HepG2 (cell line): ENCODE results near the gene EPHA1. TPM values are rescaled to one million over a fixed set of nuclear protein-coding genes. Genes with fewer than 3 reads are reported as not detected.

ENCODE experiments used
- BCL6 ChIP-seq: IDR thresholded peaks from 2 replicates; pipeline ENCODE4 v1.6.1; 2016; ENCODE audit warnings: missing genetic modification reagents, missing compliant biosample characterization
- GATA4 ChIP-seq: sonication (generic); IDR thresholded peaks from 2 replicates; pipeline ENCODE4 v1.6.1; 2016; ENCODE audit warnings: antibody characterized with exemption, low read depth, borderline replicate concordance
- GATAD2A ChIP-seq: IDR thresholded peaks from 2 replicates; pipeline ENCODE4 v1.6.1; 2016
- HOXD1 ChIP-seq: sonication (generic); formaldehyde crosslinking; IDR thresholded peaks from 2 replicates; pipeline ENCODE4 v1.5.0; 2020; ENCODE audit warnings: missing genetic modification reagents
- KDM5B ChIP-seq: sonication (generic); formaldehyde crosslinking; IDR thresholded peaks from 2 replicates; pipeline ENCODE4 v1.4.0; 2020; ENCODE audit warnings: missing genetic modification reagents, mild to moderate bottlenecking, borderline replicate concordance
- KLF12 ChIP-seq: sonication (generic); formaldehyde crosslinking; IDR thresholded peaks from 2 replicates; pipeline ENCODE4 v1.4.0; 2020; ENCODE audit warnings: missing genetic modification reagents, borderline replicate concordance
- STAT5B ChIP-seq: sonication (generic); formaldehyde crosslinking; IDR thresholded peaks from 2 replicates; pipeline ENCODE4 v1.4.0; 2020; ENCODE audit warnings: missing genetic modification reagents
- TAF15 ChIP-seq: fragments of 200-400 bp; formaldehyde crosslinking; IDR thresholded peaks from one replicate; pipeline ENCODE4 v1.6.1; 2018; ENCODE audit warnings: mild to moderate bottlenecking, low read depth, low read length; ENCODE audit not compliant: poor library complexity, severe bottlenecking
- ZNF430 ChIP-seq: sonication (generic); formaldehyde crosslinking; IDR thresholded peaks from 2 replicates; pipeline ENCODE4 v1.9.0; 2021; ENCODE audit warnings: mild to moderate bottlenecking, missing genetic modification reagents
- ZNF460 ChIP-seq: sonication (generic); formaldehyde crosslinking; IDR thresholded peaks from 2 replicates; pipeline ENCODE4 v1.5.1; 2020; ENCODE audit warnings: missing genetic modification reagents, mild to moderate bottlenecking, borderline replicate concordance
- ZNF552 ChIP-seq: sonication (generic); formaldehyde crosslinking; IDR thresholded peaks from 2 replicates; pipeline ENCODE4 v1.9.0; 2022; ENCODE audit warnings: missing genetic modification reagents, mild to moderate bottlenecking, borderline replicate concordance
- ZNF782 ChIP-seq: sonication (generic); formaldehyde crosslinking; IDR thresholded peaks from 2 replicates; pipeline ENCODE4 v1.4.0; 2020; ENCODE audit warnings: missing genetic modification reagents, mild to moderate bottlenecking, borderline replicate concordance
- ZNF891 ChIP-seq: sonication (generic); formaldehyde crosslinking; IDR thresholded peaks from 2 replicates; pipeline ENCODE4 v1.5.0; 2020; ENCODE audit warnings: mild to moderate bottlenecking, missing genetic modification reagents
- polyA plus RNA-seq, 8 experiments: library from polyadenylated mRNA; depleted of rRNA in 3 of 8; stranded (reverse) in 7 of 8; unstranded in 1 of 8; fragments of >200 nt; fragmentation: Illumina TruSeq in 4 of 8; extraction: Trizol in 4 of 8; gene quantifications; 2 replicates each; pipeline versions ENCODE4 v1.2.1 to v1.2.3, GENCODE V29; 2011 to 2016; ENCODE audit warnings: low read depth in 4 of 8, missing spikeins in 1 of 8, mixed read lengths in 1 of 8; ENCODE audit not compliant: insufficient read depth in 1 of 8
- total RNA-seq, 5 experiments: library from RNA; depleted of rRNA; stranded (reverse); fragments of >200 nt; fragmentation: Illumina TruSeq; extraction: Trizol; gene quantifications; 2 replicates each; pipeline ENCODE4 v1.2.3, GENCODE V29; 2016; ENCODE audit warnings: low read depth in 1 of 5
- TF ChIP-seq, protein P1 (sequence below): sonication (generic); formaldehyde crosslinking; IDR thresholded peaks from 2 replicates; pipeline ENCODE4 v1.5.1; 2020; ENCODE audit warnings: mild to moderate bottlenecking, missing genetic modification reagents
- TF ChIP-seq, protein P2 (sequence below): sonication (generic); formaldehyde crosslinking; IDR thresholded peaks from 2 replicates; pipeline ENCODE4 v1.9.0; 2021; ENCODE audit warnings: missing genetic modification reagents, borderline replicate concordance
- TF ChIP-seq, protein P3 (sequence below), 2 experiments: sonication (generic) in 1 of 2; formaldehyde crosslinking in 1 of 2; IDR thresholded peaks; 2 replicates each; pipeline versions ENCODE4 v1.5.1 to v1.6.1; 2011 to 2020; ENCODE audit warnings: borderline replicate concordance in 1 of 2, low read depth in 1 of 2, low read length in 1 of 2, mild to moderate bottlenecking in 1 of 2, missing genetic modification reagents in 1 of 2, moderate library complexity in 1 of 2
- TF ChIP-seq, protein P4 (sequence below): sonication (generic); formaldehyde crosslinking; IDR thresholded peaks from 2 replicates; pipeline ENCODE4 v1.8.1; 2023; ENCODE audit warnings: mild to moderate bottlenecking, missing genetic modification reagents, borderline replicate concordance
- TF ChIP-seq, protein P5 (sequence below): sonication (generic); formaldehyde crosslinking; IDR thresholded peaks from 2 replicates; pipeline ENCODE4 v1.4.0; 2020; ENCODE audit warnings: missing genetic modification reagents, borderline replicate concordance

The EPHA1 gene
- total and polyA plus RNA-seq, 2 of the 13 experiments (the other 11 are each of a cell fraction or from before 2014, with no cell fraction given), result 4.6 to 17.1 TPM

DNA sequence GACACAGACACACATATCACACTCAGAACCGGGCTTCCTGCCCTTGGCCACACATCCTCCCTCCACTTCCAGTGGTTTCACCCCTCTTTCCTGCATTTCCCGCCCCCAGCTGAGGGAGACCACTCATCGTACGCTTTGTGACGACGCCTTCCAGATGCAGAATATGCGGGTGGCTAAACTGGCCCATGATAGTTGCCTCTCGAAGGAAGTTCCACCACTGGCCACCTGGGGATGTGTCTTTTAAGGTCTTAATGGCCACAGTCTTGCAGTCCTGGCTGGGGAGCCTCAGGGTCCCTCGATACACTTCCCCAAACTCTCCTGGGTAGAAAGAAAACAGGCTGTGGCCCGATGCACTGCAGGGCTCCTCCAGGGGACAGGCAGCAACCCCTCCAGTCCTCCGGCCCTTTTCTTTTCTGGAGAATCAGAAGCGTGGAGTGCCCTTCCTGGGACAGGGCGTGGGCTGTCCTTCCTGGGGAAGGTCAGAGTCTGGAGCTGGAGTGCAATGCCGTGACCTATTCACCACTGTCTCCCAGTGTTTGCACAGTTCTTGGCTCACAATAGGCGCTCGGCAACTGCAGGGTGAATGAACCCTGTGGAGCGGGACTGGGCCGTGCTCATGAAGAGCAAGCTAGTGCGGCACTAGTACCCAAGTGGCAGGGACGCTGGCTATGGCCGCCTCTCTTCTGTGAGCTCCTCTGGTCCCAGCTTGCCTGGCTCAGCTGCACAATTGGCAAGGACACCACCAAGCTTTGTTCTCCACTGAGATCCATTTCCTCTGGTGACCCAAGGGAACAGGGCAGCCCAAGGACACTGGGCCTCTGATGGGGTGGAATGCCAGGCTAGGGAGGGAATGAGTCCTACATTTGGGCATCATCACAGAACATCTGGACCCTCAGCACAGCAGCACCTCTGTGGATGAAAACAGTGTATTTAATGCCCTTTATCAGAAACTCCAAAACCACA, 13.2 kb downstream of the EPHA1 start (continued):
- TF ChIP-seq, protein P1, sequence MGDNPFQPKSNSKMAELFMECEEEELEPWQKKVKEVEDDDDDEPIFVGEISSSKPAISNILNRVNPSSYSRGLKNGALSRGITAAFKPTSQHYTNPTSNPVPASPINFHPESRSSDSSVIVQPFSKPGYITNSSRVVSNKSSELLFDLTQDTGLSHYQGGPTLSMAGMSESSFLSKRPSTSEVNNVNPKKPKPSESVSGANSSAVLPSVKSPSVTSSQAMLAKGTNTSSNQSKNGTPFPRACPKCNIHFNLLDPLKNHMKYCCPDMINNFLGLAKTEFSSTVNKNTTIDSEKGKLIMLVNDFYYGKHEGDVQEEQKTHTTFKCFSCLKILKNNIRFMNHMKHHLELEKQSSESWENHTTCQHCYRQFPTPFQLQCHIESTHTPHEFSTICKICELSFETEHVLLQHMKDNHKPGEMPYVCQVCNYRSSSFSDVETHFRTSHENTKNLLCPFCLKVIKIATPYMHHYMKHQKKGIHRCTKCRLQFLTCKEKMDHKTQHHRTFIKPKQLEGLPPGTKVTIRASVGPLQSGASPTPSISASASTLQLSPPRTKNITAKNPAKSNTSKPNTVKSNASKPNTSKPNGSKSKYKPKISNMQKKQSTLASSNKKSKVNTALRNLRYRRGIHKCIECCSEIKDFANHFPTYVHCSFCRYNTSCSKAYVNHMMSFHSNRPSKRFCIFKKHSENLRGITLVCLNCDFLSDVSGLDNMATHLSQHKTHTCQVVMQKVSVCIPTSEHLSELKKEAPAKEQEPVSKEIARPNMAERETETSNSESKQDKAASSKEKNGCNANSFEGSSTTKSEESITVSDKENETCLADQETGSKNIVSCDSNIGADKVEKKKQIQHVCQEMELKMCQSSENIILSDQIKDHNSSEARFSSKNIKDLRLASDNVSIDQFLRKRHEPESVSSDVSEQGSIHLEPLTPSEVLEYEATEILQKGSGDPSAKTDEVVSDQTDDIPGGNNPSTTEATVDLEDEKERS (CRISPR knock-in tag), result peak; percentile 66; the same call in 1 of the 2 replicates
- no peak for TF ChIP-seq ZNF552 (CRISPR knock-in tag)
- TF ChIP-seq BCL6 (CRISPR knock-in tag), result peak; percentile 93
- TF ChIP-seq HOXD1 (CRISPR knock-in tag), result 0 out of 2 replicates have a peak, but pooled peaks have one; percentile 50
- TF ChIP-seq, protein P2, sequence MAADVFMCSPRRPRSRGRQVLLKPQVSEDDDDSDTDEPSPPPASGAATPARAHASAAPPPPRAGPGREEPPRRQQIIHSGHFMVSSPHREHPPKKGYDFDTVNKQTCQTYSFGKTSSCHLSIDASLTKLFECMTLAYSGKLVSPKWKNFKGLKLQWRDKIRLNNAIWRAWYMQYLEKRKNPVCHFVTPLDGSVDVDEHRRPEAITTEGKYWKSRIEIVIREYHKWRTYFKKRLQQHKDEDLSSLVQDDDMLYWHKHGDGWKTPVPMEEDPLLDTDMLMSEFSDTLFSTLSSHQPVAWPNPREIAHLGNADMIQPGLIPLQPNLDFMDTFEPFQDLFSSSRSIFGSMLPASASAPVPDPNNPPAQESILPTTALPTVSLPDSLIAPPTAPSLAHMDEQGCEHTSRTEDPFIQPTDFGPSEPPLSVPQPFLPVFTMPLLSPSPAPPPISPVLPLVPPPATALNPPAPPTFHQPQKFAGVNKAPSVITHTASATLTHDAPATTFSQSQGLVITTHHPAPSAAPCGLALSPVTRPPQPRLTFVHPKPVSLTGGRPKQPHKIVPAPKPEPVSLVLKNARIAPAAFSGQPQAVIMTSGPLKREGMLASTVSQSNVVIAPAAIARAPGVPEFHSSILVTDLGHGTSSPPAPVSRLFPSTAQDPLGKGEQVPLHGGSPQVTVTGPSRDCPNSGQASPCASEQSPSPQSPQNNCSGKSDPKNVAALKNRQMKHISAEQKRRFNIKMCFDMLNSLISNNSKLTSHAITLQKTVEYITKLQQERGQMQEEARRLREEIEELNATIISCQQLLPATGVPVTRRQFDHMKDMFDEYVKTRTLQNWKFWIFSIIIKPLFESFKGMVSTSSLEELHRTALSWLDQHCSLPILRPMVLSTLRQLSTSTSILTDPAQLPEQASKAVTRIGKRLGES (CRISPR knock-in tag), result no peak
- TF ChIP-seq, protein P3, sequence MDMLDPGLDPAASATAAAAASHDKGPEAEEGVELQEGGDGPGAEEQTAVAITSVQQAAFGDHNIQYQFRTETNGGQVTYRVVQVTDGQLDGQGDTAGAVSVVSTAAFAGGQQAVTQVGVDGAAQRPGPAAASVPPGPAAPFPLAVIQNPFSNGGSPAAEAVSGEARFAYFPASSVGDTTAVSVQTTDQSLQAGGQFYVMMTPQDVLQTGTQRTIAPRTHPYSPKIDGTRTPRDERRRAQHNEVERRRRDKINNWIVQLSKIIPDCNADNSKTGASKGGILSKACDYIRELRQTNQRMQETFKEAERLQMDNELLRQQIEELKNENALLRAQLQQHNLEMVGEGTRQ (IDR thresholded peaks at IDR 0.05; ENCODE audit: low read depth, low read length), result no peak
- TF ChIP-seq, protein P3 (CRISPR knock-in tag; IDR thresholded peaks at IDR 0.05; ENCODE audit: borderline replicate concordance), result no peak
- peak; percentile 75; the same call in 1 of the 2 replicates for TF ChIP-seq KLF12 (CRISPR knock-in tag)
- TF ChIP-seq, protein P4, sequence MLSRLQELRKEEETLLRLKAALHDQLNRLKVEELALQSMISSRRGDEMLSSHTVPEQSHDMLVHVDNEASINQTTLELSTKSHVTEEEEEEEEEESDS (CRISPR knock-in tag), result no peak
- TF ChIP-seq GATAD2A (CRISPR knock-in tag), result peak; percentile 89
- no peak for TF ChIP-seq STAT5B (CRISPR knock-in tag)
- TF ChIP-seq ZNF891, result no peak
- no peak for TF ChIP-seq ZNF782
- TF ChIP-seq TAF15, result no peak
- TF ChIP-seq KDM5B (CRISPR knock-in tag), result no peak
- no peak for TF ChIP-seq ZNF460 (CRISPR knock-in tag)
- no peak for TF ChIP-seq GATA4
- TF ChIP-seq, protein P5, sequence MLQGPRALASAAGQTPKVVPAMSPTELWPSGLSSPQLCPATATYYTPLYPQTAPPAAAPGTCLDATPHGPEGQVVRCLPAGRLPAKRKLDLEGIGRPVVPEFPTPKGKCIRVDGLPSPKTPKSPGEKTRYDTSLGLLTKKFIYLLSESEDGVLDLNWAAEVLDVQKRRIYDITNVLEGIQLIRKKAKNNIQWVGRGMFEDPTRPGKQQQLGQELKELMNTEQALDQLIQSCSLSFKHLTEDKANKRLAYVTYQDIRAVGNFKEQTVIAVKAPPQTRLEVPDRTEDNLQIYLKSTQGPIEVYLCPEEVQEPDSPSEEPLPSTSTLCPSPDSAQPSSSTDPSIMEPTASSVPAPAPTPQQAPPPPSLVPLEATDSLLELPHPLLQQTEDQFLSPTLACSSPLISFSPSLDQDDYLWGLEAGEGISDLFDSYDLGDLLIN (CRISPR knock-in tag), result no peak
- no peak for TF ChIP-seq ZNF430 (CRISPR knock-in tag)
